Kidney (tissue), 14 donors: ENCODE measurements around the gene KCNN3. TPM values are rescaled to one million over a fixed set of nuclear protein-coding genes. Genes with fewer than 3 reads are reported as not detected.
A peak's percentile ranks its signal among the peaks of the same experiment; 100 is the strongest.

Experiments used
- DNase-seq, 5 donors: peaks; one replicate each; pipeline ENCODE4 v3.0.0-alpha.2; 2013 to 2020
- FAIRE-seq: peaks from 2 replicates; lab custom pipeline; 2012; peaks lifted over from hg19 to GRCh38; lab: Jason Lieb, UNC
- H3K27ac ChIP-seq, 2 donors: one replicate each; pipeline ENCODE4 v1.7.0; 2013; ENCODE audit warnings: low read depth in 2 of 2, low read length in 2 of 2, inconsistent platforms in 1 of 2
- H3K27me3 ChIP-seq: one replicate; pipeline ENCODE4 v1.7.1; 2013; ENCODE audit warnings: low read length, inconsistent platforms; ENCODE audit not compliant: control insufficient read depth, insufficient read depth
- H3K36me3 ChIP-seq, 3 donors: one replicate each; pipeline versions ENCODE4 v1.7.0 to v1.7.1; 2013; ENCODE audit warnings: low read length in 3 of 3, control low read depth in 1 of 3, inconsistent platforms in 1 of 3; ENCODE audit not compliant: insufficient read depth in 3 of 3, control insufficient read depth in 2 of 3
- H3K4me1 ChIP-seq, 3 donors: one replicate each; pipeline versions ENCODE4 v1.7.0 to v1.7.1; 2013; ENCODE audit warnings: low read length in 3 of 3, inconsistent platforms in 1 of 3, low read depth in 1 of 3; ENCODE audit not compliant: control insufficient read depth in 2 of 3, insufficient read depth in 2 of 3
- H3K4me3 ChIP-seq, 3 donors: one replicate each; pipeline versions ENCODE4 v1.7.0 to v1.8.1; 2013; ENCODE audit warnings: low read length in 3 of 3, control low read depth in 1 of 3, inconsistent platforms in 1 of 3
- H3K9ac ChIP-seq, 3 donors: one replicate each; pipeline versions ENCODE4 v1.7.0 to v1.7.1; 2013; ENCODE audit warnings: low read length in 3 of 3, control low read depth in 1 of 3, inconsistent platforms in 1 of 3
- H3K9me3 ChIP-seq, 3 donors: one replicate each; pipeline versions ENCODE4 v1.7.0 to v1.7.1; 2013; ENCODE audit warnings: low read length in 3 of 3, control low read depth in 1 of 3, inconsistent platforms in 1 of 3; ENCODE audit not compliant: control insufficient read depth in 2 of 3, insufficient read depth in 1 of 3
- intact Hi-C: fragments of 100-400 bp; cut with DNase I; formaldehyde crosslinking; loops from one replicate; pipeline ENCODE4 v1.11.1; 2022
- polyA plus RNA-seq: library from polyadenylated mRNA; stranded (reverse); fragments of 350-450 nt; fragmentation: Illumina TruSeq; extraction: RNeasy Lipid Tissue Mini Kit (QIAGEN cat#74804); gene quantifications from one replicate; pipeline ENCODE4 v1.2.3, GENCODE V29; 2014; ENCODE audit warnings: low read depth, low replicate concordance; ENCODE audit not compliant: insufficient read depth
- total RNA-seq: library from RNA; stranded (reverse); fragmentation: NEBNext Ultra II Directional; extraction: Animal tissue kit (Norgen Biotek cat#: 25700); gene quantifications from one replicate; pipeline ENCODE4 v1.2.1, GENCODE V29; 2021
- TF ChIP-seq, protein P1 (sequence below): IDR thresholded peaks from 3 replicates; pipeline ENCODE4 v1.5.1; 2012; ENCODE audit warnings: mild to moderate bottlenecking, moderate library complexity, borderline replicate concordance; ENCODE audit not compliant: insufficient read depth; ENCODE audit errors: extremely low read depth
- donor health status: control.
- donor health status: control.
- donor health status: control.
- donor health status: control.
- donor health status: control.
- donor health status: DM: yes; HTN: yes; CAD: no.
- donor health status: Normal renal cell carcinoma (clear cell type).

KCNN3 gene
- total and polyA plus RNA-seq, 2 donors from 2014 or later, result 2.6 to 5.6 TPM

GRCh38 chr1:154808261-154808908 is 61.7 kb downstream of the KCNN3 start:
- no peak overlapping the region for H3K9ac ChIP-seq
- TF ChIP-seq, protein P1, sequence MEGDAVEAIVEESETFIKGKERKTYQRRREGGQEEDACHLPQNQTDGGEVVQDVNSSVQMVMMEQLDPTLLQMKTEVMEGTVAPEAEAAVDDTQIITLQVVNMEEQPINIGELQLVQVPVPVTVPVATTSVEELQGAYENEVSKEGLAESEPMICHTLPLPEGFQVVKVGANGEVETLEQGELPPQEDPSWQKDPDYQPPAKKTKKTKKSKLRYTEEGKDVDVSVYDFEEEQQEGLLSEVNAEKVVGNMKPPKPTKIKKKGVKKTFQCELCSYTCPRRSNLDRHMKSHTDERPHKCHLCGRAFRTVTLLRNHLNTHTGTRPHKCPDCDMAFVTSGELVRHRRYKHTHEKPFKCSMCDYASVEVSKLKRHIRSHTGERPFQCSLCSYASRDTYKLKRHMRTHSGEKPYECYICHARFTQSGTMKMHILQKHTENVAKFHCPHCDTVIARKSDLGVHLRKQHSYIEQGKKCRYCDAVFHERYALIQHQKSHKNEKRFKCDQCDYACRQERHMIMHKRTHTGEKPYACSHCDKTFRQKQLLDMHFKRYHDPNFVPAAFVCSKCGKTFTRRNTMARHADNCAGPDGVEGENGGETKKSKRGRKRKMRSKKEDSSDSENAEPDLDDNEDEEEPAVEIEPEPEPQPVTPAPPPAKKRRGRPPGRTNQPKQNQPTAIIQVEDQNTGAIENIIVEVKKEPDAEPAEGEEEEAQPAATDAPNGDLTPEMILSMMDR, result no peak
- H3K36me3 ChIP-seq, result no peaks in the 10 kb centered on the region
- peaks cover 0 to 23% (median 11%) of the 10 kb centered on the region in 3 donors for H3K4me1 ChIP-seq
- no peaks in the 10 kb centered on the region for H3K9me3 ChIP-seq
- FAIRE-seq, result no peak
- DNase-seq, result peak in 1 of 5 donors; percentile 18
- H3K27me3 ChIP-seq, result no peaks in the 10 kb centered on the region
- H3K27ac ChIP-seq, result no peak overlapping the region
- H3K4me3 ChIP-seq, result no peak overlapping the region
- intact Hi-C loops, result no loop called here

DNA sequence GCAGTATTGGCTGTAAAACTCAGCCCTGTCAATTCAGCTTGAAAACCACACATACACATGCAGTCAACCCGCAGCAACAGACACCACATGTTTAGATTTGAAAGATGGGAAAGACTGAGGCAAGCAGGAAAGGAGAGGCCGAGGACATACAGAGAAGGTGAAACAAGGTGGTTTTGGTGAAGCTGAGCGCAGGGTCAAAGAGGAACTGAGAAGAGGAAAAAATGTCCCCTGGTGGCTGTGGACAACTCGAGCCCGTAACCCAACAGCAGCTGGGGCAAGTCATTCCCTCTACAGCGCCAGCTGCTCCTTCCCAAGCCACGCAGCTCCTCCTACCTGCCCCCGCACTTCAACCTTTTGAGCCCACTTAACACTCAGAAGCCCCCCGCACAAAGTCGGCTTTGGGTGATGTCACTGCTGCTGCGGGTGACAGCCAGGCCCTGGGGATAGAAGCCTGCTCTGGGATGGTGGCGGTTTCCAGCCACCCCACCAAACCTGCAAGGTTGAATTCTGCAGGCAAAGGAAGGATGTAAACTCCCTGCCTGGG is 63.0 kb downstream of the KCNN3 start:
- H3K36me3 ChIP-seq, result no peaks in the 10 kb centered on the region
- FAIRE-seq (no peak), DNase-seq (peak in 3 of 5 donors; percentile 62 to 74 (median 65))
- intact Hi-C loops, result no loop called here
- H3K4me1 ChIP-seq, result peaks cover 0 to 21% (median 10%) of the 10 kb centered on the region in 3 donors
- no peak overlapping the region for H3K9ac ChIP-seq
- TF ChIP-seq, protein P1, result no peak
- no peak overlapping the region for H3K27ac ChIP-seq
- no peaks in the 10 kb centered on the region for H3K27me3 ChIP-seq
- no peak overlapping the region for H3K4me3 ChIP-seq
- no peaks in the 10 kb centered on the region for H3K9me3 ChIP-seq

DNA sequence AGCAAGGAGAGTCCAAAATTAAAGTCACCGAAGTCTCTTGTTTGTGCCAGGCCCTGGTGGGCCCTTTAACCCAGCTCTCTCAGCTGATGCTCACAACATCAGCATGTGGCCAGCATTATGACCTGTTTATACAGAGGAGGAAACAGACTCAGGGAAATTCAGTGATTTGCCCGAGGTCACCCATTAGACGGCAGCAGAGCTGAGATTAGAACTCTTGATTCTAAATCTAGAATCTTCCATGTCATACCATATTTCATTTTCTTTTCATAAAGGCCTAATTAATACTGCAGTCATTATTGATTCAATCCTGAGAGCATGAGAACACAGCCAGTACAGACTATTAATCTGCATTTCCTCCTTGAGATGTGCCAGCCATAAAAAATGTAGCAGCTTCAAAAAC is 63.7 kb downstream of the KCNN3 start:
- Histone ChIP-seq H3K4me1 (peaks cover 0 to 21% (median 10%) of the 10 kb centered on the region in 3 donors), H3K27me3 (no peaks in the 10 kb centered on the region), H3K9ac (no peak overlapping the region), H3K4me3 (no peak overlapping the region), H3K9me3 (no peaks in the 10 kb centered on the region), H3K27ac (no peak overlapping the region), H3K36me3 (no peaks in the 10 kb centered on the region)
- DNase-seq (no peak), FAIRE-seq (no peak)
- TF ChIP-seq, protein P1, result no peak
- intact Hi-C loops, result no loop called here
